ENCODE measurements around the gene PCBP3.

The PCBP3 gene

DNA sequence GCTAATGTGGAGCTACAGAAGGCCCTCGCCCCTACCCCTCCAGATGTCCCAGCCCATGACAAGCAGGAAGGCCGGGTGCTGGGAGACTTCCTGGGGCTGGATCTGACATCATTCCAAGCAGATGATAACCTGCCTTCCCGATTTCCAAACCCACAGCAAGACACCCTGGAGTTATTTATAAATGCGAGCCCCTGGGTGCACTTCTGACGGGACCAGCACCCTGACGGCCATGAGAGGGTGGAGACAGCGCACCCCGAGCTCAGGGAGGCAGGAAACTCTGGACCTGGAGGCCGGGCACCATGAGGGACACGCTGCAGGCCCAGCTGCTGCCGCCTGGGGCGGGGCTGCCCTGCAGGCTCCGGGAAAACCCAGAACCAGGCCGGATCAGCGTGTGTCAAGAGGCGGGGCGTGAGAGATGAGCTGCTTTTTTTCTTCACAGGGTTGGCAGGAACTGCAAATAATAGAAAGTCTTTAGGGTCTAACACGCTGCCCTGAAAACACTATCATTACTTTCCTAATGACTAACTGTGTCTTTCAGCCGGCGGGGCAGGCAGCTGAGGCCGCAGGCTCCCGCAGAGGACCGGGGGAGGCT is 2.5 kb upstream of the PCBP3 start:
- no peak overlapping the region for H2AFZ ChIP-seq (ENCODE audit: low read depth, low read length)
- no peak overlapping the region for H3K4me2 ChIP-seq (ENCODE audit: insufficient read depth, low read length)
- peaks cover 10% of the 10 kb centered on the region for H4K20me1 ChIP-seq (ENCODE audit: insufficient read depth, low read length)
- no peaks in the 10 kb centered on the region for H3K79me2 ChIP-seq (ENCODE audit: insufficient read depth, low read length)
- TF ChIP-seq EZH2 (IDR thresholded peaks at IDR 0.05; ENCODE audit: borderline replicate concordance, low read depth, low read length, severe bottlenecking): no peak
- TF ChIP-seq, protein P1, sequence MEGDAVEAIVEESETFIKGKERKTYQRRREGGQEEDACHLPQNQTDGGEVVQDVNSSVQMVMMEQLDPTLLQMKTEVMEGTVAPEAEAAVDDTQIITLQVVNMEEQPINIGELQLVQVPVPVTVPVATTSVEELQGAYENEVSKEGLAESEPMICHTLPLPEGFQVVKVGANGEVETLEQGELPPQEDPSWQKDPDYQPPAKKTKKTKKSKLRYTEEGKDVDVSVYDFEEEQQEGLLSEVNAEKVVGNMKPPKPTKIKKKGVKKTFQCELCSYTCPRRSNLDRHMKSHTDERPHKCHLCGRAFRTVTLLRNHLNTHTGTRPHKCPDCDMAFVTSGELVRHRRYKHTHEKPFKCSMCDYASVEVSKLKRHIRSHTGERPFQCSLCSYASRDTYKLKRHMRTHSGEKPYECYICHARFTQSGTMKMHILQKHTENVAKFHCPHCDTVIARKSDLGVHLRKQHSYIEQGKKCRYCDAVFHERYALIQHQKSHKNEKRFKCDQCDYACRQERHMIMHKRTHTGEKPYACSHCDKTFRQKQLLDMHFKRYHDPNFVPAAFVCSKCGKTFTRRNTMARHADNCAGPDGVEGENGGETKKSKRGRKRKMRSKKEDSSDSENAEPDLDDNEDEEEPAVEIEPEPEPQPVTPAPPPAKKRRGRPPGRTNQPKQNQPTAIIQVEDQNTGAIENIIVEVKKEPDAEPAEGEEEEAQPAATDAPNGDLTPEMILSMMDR (IDR thresholded peaks at IDR 0.05; ENCODE audit: borderline replicate concordance, extremely low read depth, low read length, poor library complexity, severe bottlenecking): no peak
- H3K9ac ChIP-seq (ENCODE audit: low read depth, low read length): no peak overlapping the region
- no peak for DNase-seq
- peaks cover 48% of the 10 kb centered on the region for H3K4me1 ChIP-seq (ENCODE audit: insufficient read depth, low read length)
- no peak overlapping the region for H3K27ac ChIP-seq (ENCODE audit: low read length)
- no peaks in the 10 kb centered on the region for H3K36me3 ChIP-seq (ENCODE audit: insufficient read depth, low read length)
- no peak overlapping the region for H3K4me3 ChIP-seq (ENCODE audit: low read depth in 1 of 2, low read length in 2 of 2)
- no peaks in the 10 kb centered on the region for H3K9me3 ChIP-seq (ENCODE audit: insufficient read depth, low read length, severe bottlenecking)
- no peak for ATAC-seq (ENCODE audit: insufficient read depth, low read depth)
- H3K27me3 ChIP-seq (ENCODE audit: insufficient read depth, low read length, poor library complexity): peaks cover 9% of the 10 kb centered on the region

DNA sequence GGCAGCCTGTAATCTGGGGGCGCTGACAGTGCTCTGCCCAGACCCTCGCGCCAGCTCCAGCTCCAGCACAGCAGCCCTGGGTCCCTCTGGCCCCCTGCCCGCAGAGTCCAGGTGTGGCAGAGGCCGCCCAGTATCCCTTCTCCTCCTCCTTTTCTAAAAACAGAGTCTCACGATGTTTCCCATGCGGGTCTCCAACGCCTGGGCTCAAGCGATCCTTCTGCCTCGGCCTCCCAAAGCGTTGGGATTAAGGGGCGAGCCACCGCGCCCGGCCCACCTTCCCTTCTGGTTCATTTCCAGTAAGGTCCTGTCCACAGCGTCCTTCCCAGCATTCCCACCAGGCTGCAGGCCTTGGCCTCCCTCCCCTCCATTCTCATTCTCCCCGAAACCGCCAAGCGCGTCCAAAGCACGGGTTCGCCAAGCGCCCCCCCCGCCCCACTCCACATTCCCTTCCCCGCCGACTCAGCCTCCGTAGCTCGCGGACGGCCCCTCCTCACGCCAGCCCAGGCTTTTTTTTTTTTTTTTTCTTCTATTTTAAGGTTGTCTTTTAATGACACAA is 2.0 kb upstream of the PCBP3 start:
- Histone ChIP-seq H3K27ac (ENCODE audit: low read length) (no peak overlapping the region), H3K9ac (ENCODE audit: low read depth, low read length) (no peak overlapping the region), H3K79me2 (ENCODE audit: insufficient read depth, low read length) (peaks cover 5% of the 10 kb centered on the region; the same call in 1 of the 2 replicates), H4K20me1 (ENCODE audit: insufficient read depth, low read length) (peaks cover 13% of the 10 kb centered on the region), H3K9me3 (ENCODE audit: insufficient read depth, low read length, severe bottlenecking) (no peaks in the 10 kb centered on the region), H3K36me3 (ENCODE audit: insufficient read depth, low read length) (no peaks in the 10 kb centered on the region), H3K4me3 (ENCODE audit: low read depth in 1 of 2, low read length in 2 of 2) (no peak overlapping the region), H3K27me3 (ENCODE audit: insufficient read depth, low read length, poor library complexity) (peaks cover 9% of the 10 kb centered on the region), H3K4me1 (ENCODE audit: insufficient read depth, low read length) (peaks cover 48% of the 10 kb centered on the region), H3K4me2 (ENCODE audit: insufficient read depth, low read length) (no peak overlapping the region), H2AFZ (ENCODE audit: low read depth, low read length) (no peak overlapping the region)
- no peak for ATAC-seq (ENCODE audit: insufficient read depth, low read depth)
- TF ChIP-seq, protein P1 (IDR thresholded peaks at IDR 0.05; ENCODE audit: borderline replicate concordance, extremely low read depth, low read length, poor library complexity, severe bottlenecking): no peak
- TF ChIP-seq EZH2 (IDR thresholded peaks at IDR 0.05; ENCODE audit: borderline replicate concordance, low read depth, low read length, severe bottlenecking): no peak
- no peak for DNase-seq

DNA sequence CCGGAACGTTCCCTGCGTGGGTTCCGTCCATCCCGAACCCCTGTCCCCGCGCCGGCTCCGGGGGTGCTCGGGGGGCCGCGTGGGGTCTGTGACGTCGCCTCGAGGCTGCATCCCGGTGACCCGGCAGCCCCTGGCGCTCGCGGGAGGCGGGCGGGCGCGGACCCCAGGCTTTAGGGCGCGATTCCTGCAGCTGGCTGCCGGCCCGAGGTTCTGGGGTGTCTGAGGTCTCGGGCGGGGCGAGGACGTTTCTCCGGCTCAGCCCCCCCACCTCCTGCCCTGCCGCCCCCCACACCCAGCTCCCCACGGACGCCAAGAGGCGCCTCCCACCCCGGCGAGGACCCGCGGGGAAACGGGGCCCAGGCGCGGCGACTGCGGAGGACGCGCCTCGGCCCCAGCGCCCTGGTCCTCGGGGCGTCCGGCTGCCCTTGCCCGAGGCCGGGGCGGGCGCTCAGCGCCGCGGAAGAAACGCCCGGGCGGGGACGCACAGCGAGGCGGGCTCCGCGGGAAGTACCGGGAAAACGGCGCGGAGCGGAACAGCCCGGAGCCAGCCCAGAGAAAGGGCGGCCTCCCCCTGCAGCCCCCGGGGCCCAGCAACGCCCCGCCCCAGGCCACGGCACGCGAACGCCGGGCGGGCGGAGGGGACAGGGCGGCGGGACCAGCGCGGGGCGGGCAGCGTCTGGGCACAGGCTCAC is 1.3 kb upstream of the PCBP3 start:
- H3K9ac ChIP-seq (ENCODE audit: low read depth, low read length): peak overlapping the region; percentile 38; the same call in 1 of the 2 replicates
- peaks cover 48% of the 10 kb centered on the region for H3K4me1 ChIP-seq (ENCODE audit: insufficient read depth, low read length)
- H2AFZ ChIP-seq (ENCODE audit: low read depth, low read length): peak overlapping the region; percentile 46; the same call in 1 of the 2 replicates
- peaks cover 11% of the 10 kb centered on the region for H3K79me2 ChIP-seq (ENCODE audit: insufficient read depth, low read length)
- no peak overlapping the region for H3K27ac ChIP-seq (ENCODE audit: low read length)
- peak overlapping the region; percentile 54 for H3K4me2 ChIP-seq (ENCODE audit: insufficient read depth, low read length)
- peak overlapping the region in 1 of 2 experiments; percentile 48; a peak in 2 of 4 replicates for H3K4me3 ChIP-seq (ENCODE audit: low read depth in 1 of 2, low read length in 2 of 2)
- no peak; the same call in 2 of the 3 replicates for ATAC-seq (ENCODE audit: insufficient read depth, low read depth)
- peaks cover 18% of the 10 kb centered on the region for H4K20me1 ChIP-seq (ENCODE audit: insufficient read depth, low read length)
- no peak for DNase-seq
- peaks cover 9% of the 10 kb centered on the region for H3K27me3 ChIP-seq (ENCODE audit: insufficient read depth, low read length, poor library complexity)
- H3K9me3 ChIP-seq (ENCODE audit: insufficient read depth, low read length, severe bottlenecking): no peaks in the 10 kb centered on the region
- TF ChIP-seq, protein P1 (IDR thresholded peaks at IDR 0.05; ENCODE audit: borderline replicate concordance, extremely low read depth, low read length, poor library complexity, severe bottlenecking): no peak
- no peaks in the 10 kb centered on the region for H3K36me3 ChIP-seq (ENCODE audit: insufficient read depth, low read length)
